Mucosa of stomach (tissue), 1 donor: ENCODE measurements around the gene BTBD9.

Source experiments
- H3K27me3 ChIP-seq: one replicate; pipeline ENCODE4 v1.7.0; 2013; ENCODE audit warnings: mild to moderate bottlenecking, low read length; ENCODE audit not compliant: control insufficient read depth, insufficient read depth
- H3K36me3 ChIP-seq: one replicate; pipeline ENCODE4 v1.7.0; 2013; ENCODE audit warnings: low read length; ENCODE audit not compliant: control insufficient read depth, insufficient read depth
- H3K4me1 ChIP-seq: one replicate; pipeline ENCODE4 v1.7.0; 2013; ENCODE audit warnings: mild to moderate bottlenecking, low read length; ENCODE audit not compliant: control insufficient read depth, insufficient read depth
- H3K4me3 ChIP-seq: one replicate; pipeline ENCODE4 v1.7.0; 2013; ENCODE audit warnings: low read length
- H3K9ac ChIP-seq: one replicate; pipeline ENCODE4 v1.7.0; 2013; ENCODE audit warnings: mild to moderate bottlenecking, low read length, moderate library complexity
- H3K9me3 ChIP-seq: one replicate; pipeline ENCODE4 v1.7.0; 2013; ENCODE audit warnings: mild to moderate bottlenecking, low read length, moderate library complexity; ENCODE audit not compliant: control insufficient read depth
- donor health status: Pancreatic carcinoma.

BTBD9 gene

DNA sequence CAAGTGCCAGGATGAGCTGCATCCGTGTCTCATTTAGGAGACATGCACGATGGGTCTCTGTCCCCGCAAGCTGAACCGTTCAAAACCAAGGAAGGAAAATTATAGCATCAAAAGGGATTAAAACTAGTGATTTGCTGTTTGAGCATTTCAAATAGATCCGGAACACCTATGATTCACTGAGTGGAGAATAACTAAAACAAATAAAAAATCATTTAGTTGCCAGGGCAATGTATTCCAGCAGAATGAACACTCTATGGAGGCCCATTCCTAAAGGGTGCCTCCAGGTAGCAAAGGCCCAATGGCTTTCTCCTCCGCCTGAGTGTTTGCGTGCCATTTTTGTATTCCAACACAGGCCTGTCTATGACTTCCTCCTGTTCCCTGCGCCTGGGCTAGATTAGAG lies 465.4 kb downstream of the BTBD9 start:
- no peak overlapping the region for H3K9ac ChIP-seq
- H3K27me3 ChIP-seq: no peaks in the 10 kb centered on the region
- H3K4me3 ChIP-seq: no peak overlapping the region
- H3K36me3 ChIP-seq: no peaks in the 10 kb centered on the region
- peaks cover 35% of the 10 kb centered on the region for H3K4me1 ChIP-seq
- H3K9me3 ChIP-seq: no peaks in the 10 kb centered on the region

- H3K27me3 ChIP-seq: no peaks in the 10 kb centered on the region
- peaks cover 35% of the 10 kb centered on the region for H3K4me1 ChIP-seq
- no peaks in the 10 kb centered on the region for H3K9me3 ChIP-seq
- no peak overlapping the region for H3K4me3 ChIP-seq
- no peaks in the 10 kb centered on the region for H3K36me3 ChIP-seq
- H3K9ac ChIP-seq: no peak overlapping the region
These were observed 465.8 kb downstream of the BTBD9 start for GRCh38 chr6:38173909-38174308.

DNA sequence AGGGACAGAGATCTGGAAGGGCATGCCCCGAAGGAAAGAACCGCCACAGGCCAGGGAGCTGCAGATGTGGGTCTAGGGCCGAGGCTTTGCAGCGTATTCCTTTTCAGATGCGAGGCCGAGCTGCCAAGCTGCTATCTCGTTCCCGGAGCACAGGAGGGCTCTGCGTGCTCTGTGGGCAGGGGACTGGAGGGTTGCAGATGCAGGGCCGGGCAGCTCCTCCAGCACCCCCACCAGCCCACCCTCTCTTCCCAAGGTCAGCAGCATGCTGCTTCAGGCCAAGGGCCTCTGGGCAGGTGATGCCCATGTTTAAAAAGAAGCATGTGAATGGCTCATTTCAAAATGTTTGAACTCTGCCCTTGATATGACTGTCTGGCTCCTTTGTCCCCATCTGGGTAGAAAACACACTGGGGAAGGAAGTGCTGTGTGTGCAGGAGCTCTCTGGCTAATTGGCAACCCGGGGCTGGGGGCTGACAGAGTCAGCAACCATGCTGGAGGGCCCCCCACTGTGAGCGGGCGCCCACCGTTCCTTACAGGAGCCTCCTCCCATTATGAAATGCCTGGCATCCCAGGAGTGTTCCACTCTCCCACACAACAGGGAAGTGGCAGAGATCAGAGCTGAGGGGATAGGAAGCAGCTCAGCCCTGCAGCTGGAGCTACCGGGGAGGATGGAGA lies 466.9 kb downstream of the BTBD9 start:
- Histone ChIP-seq H3K4me1 (peaks cover 28% of the 10 kb centered on the region), H3K4me3 (no peak overlapping the region)

GRCh38 chr6:38171997-38172738 lies 467.6 kb downstream of the BTBD9 start:
- Histone ChIP-seq H3K27me3 (no peaks in the 10 kb centered on the region), H3K36me3 (no peaks in the 10 kb centered on the region), H3K9me3 (no peaks in the 10 kb centered on the region), H3K4me1 (peaks cover 21% of the 10 kb centered on the region), H3K9ac (no peak overlapping the region), H3K4me3 (no peak overlapping the region)

More for the DNA sequence above, 466.9 kb downstream of the BTBD9 start:
- Histone ChIP-seq H3K36me3 (no peaks in the 10 kb centered on the region), H3K9ac (no peak overlapping the region), H3K27me3 (no peaks in the 10 kb centered on the region), H3K9me3 (no peaks in the 10 kb centered on the region)

DNA sequence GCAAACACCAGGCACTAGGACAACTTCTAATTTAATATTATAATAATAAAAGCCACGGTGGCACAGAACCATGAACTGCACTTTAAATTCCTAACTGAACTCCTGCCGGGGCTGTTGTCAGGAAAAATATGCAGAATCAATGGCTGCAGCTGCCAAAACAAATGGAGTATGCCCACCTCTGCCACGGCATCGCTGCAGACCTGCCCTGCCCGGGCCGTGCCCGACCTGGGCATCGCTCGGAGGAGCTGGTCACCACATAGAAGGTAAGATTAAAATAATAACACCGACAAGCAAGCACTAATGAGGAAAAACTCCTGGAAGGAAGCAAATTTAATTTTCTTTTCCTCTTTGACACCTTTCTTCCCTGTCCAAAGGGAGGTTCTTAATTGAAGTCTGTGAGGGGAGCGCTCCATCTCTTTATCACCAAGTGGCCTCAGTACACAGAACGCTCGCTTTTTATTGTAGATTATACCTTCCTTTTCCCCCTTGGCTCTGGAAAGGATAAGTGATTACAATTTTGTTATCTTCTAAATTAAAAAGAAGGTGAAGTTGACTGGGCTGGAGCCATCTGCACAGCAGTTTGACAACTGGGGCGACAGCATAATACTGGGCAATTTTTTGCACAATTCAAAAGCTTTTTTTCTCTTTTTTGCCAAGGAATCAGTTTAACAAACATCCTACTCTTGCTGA lies 468.9 kb downstream of the BTBD9 start:
- Histone ChIP-seq H3K4me1 (peaks cover 10% of the 10 kb centered on the region), H3K4me3 (no peak overlapping the region), H3K27me3 (no peaks in the 10 kb centered on the region), H3K36me3 (no peaks in the 10 kb centered on the region), H3K9ac (no peak overlapping the region), H3K9me3 (no peaks in the 10 kb centered on the region)

DNA sequence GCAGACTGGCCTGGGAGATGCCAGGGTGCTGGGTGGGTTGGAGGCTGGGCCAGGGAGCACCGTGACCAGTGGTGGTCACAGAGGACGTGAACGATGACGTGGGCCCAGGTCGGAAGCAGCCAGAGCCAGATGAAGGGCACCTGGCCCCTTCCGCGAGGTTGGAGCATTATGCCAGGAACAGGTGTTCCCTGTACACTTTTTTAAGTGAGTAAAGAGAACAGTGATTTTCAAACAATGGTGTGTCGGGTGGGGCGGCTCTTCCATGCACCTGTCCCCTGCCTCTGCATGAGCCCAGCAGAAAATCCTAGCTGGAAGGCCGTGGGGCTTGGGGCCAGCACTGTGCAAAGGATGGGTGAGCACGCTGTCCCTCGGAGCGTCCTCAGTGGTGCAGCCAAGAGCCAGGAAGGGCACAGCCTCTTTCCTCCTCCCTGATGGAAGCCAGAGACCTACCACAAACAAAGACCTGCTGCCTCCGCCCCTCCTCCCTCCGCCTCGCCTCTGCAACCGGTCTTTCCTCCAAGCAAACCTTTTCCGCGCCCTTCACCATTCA lies 469.7 kb downstream of the BTBD9 start:
- peaks cover 10% of the 10 kb centered on the region for H3K4me1 ChIP-seq
- H3K36me3 ChIP-seq: no peaks in the 10 kb centered on the region
- H3K27me3 ChIP-seq: no peaks in the 10 kb centered on the region
- no peaks in the 10 kb centered on the region for H3K9me3 ChIP-seq
- no peak overlapping the region for H3K4me3 ChIP-seq
- H3K9ac ChIP-seq: no peak overlapping the region

DNA sequence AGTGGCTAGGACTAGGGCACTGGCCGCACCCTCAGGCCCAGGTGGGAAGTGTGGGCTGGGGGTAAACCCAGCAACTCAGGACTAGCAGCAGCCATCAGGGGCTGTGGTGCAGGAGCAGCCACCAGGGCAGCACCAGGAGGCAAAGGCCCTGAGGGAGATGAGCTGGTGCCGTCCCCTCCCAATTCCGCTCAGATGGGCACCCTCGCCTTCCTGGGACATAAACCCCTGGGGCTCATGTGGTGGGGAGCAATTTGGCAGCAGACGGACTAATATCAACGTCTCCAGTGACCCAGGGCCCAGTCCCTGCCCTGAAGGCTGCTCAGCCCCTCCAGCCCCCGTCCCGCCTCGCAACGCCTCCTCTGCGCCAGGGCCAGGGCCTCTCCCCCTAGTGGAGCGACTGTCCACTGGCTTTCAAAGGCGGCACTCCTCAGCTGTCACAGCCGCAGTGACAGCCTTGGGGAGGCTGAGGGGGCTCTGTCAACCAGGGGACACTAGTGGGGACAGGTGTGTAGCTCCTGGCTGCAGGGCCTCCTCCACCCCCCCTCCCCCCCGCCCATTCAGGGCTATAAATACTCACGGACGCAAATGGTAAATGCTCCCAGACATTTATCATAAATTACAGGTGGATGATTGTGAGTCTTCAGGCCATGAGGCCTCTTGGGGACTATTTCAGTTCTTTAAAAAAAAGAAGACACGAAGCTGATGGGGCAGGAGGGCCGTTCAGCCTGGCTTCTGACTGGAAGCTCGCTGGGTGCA lies 470.3 kb downstream of the BTBD9 start:
- no peaks in the 10 kb centered on the region for H3K36me3 ChIP-seq
- no peaks in the 10 kb centered on the region for H3K27me3 ChIP-seq
- peaks cover 10% of the 10 kb centered on the region for H3K4me1 ChIP-seq
- no peak overlapping the region for H3K9ac ChIP-seq
- no peak overlapping the region for H3K4me3 ChIP-seq
- no peaks in the 10 kb centered on the region for H3K9me3 ChIP-seq

- H3K36me3 ChIP-seq: no peaks in the 10 kb centered on the region
- no peak overlapping the region for H3K9ac ChIP-seq
- peaks cover 13% of the 10 kb centered on the region for H3K4me1 ChIP-seq
- no peak overlapping the region for H3K4me3 ChIP-seq
- H3K9me3 ChIP-seq: no peaks in the 10 kb centered on the region
- no peaks in the 10 kb centered on the region for H3K27me3 ChIP-seq
These were observed 471.0 kb downstream of the BTBD9 start for GRCh38 chr6:38168699-38169098.

- no peaks in the 10 kb centered on the region for H3K9me3 ChIP-seq
- no peaks in the 10 kb centered on the region for H3K36me3 ChIP-seq
- H3K4me1 ChIP-seq: peaks cover 11% of the 10 kb centered on the region
- no peak overlapping the region for H3K4me3 ChIP-seq
- no peaks in the 10 kb centered on the region for H3K27me3 ChIP-seq
- H3K9ac ChIP-seq: no peak overlapping the region
These were observed 471.6 kb downstream of the BTBD9 start for GRCh38 chr6:38168126-38168525.

DNA sequence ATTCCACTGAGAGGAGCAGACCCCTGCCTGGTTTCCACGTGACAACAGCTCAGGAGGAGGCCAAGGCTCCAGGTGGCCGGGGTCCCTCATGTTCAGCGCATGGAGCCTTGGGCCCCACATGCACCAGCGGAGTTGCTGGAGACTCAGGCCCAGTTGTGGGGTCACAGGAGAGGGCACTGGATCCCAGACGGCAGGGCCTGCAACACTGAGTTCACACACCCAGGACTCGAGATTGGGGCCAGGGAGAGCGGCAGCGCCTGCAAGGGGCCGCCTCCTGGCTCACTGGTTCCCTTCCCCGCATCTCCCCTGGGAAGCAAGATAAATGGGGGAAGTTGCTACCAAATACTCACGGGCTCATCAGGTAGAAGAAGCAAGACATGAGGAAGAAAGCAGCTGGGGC lies 472.1 kb downstream of the BTBD9 start:
- Histone ChIP-seq H3K36me3 (no peaks in the 10 kb centered on the region), H3K9me3 (no peaks in the 10 kb centered on the region), H3K4me3 (no peak overlapping the region), H3K27me3 (no peaks in the 10 kb centered on the region), H3K9ac (no peak overlapping the region), H3K4me1 (peaks cover 11% of the 10 kb centered on the region)

DNA sequence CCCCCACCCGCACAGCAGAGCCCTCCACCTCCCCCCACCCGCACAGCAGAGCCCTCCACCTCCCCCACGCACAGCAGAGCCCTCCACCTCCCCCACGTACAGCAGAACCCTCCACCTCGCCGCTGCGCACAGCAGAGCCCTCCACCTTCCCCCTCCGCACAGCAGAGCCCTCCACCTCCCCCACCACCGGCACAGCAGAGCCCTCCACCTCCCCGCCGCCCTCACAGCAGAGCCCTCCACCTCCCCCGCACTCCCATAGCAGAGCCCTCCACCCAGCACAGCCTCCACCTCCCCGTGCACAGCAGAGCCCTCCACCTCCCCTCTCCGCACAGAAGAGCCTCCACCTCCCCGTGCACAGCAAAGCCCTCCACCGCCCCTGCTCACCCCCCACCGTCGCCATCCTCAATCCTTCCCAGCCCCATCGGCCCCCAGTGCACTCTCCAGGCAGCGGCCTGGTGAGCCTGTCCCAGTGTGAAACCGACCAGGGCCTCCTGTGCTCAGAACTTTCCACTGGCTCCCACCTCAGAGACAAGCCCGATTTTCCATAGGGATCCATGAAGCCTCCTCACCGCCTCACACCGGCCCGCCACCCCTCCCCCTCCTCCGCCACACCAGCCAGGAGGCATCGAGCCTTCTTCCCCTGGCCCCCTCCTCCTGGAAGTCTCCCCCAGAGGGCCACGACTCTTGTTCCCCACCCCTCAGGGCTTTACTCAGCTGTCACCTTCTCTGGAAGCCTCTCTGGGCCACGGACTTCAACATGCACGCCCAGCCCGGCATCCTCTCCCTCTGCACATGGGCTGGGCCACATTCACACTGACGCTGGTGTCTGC lies 473.1 kb downstream of the BTBD9 start:
- peaks cover 11% of the 10 kb centered on the region for H3K4me1 ChIP-seq
- no peak overlapping the region for H3K4me3 ChIP-seq
- H3K27me3 ChIP-seq: no peaks in the 10 kb centered on the region

More for the DNA sequence above, 473.1 kb downstream of the BTBD9 start:
- H3K9me3 ChIP-seq: no peaks in the 10 kb centered on the region
- H3K9ac ChIP-seq: no peak overlapping the region
- H3K36me3 ChIP-seq: no peaks in the 10 kb centered on the region
